Suprapubic skin (tissue), 4 donors: ENCODE results near the gene DNLZ. TPM values are rescaled to one million over a fixed set of nuclear protein-coding genes. Genes with fewer than 3 reads are reported as not detected.
A peak's percentile ranks its signal among the peaks of the same experiment; 100 is the strongest.

Source experiments
- DNase-seq, 2 donors: peaks; one replicate each; pipeline ENCODE4 v3.0.0-alpha.2; 2019; ENCODE audit warnings: low spot score in 2 of 2
- H3K27ac ChIP-seq: fragments of 200-600 bp; sonication (generic); one replicate; pipeline ENCODE4 v1.5.1; 2019
- H3K27me3 ChIP-seq: fragments of 200-600 bp; sonication (generic); one replicate; pipeline ENCODE4 v1.5.1; 2019
- H3K36me3 ChIP-seq: fragments of 200-600 bp; sonication (generic); one replicate; pipeline ENCODE4 v1.5.1; 2019
- H3K4me1 ChIP-seq: fragments of 200-600 bp; sonication (generic); one replicate; pipeline ENCODE4 v1.5.1; 2019
- H3K4me3 ChIP-seq: fragments of 200-600 bp; sonication (generic); one replicate; pipeline ENCODE4 v1.5.1; 2019; ENCODE audit warnings: mild to moderate bottlenecking
- H3K9me3 ChIP-seq: fragments of 200-600 bp; sonication (generic); one replicate; pipeline ENCODE4 v1.5.1; 2019
- EP300 ChIP-seq: sonication (generic); formaldehyde crosslinking; IDR thresholded peaks from one replicate; pipeline ENCODE4 v1.6.1; 2017; ENCODE audit warnings: antibody characterized with exemption
- POLR2A ChIP-seq, 2 donors: fragments of 450-650 bp; IDR thresholded peaks; one replicate each; pipeline ENCODE4 v1.6.1; 2017; ENCODE audit warnings: antibody characterized with exemption in 2 of 2, mild to moderate bottlenecking in 2 of 2, moderate library complexity in 2 of 2
- POLR2AphosphoS5 ChIP-seq, 3 donors: sonication (generic); formaldehyde crosslinking; IDR thresholded peaks; one replicate each; pipeline ENCODE4 v1.6.1; 2017; ENCODE audit warnings: antibody characterized with exemption in 3 of 3
- WGBS: methylation state at CpG from one replicate; pipeline ENCODE4 v1.1.5; 2018; 5-methylcytosine and 5-hydroxymethylcytosine counted together
- total RNA-seq, 4 donors: library from RNA; depleted of rRNA; stranded (reverse); fragments of >200 nt; gene quantifications; one replicate each; pipeline ENCODE4 v1.1.0, GENCODE V29; 2016
- TF ChIP-seq, protein P1 (sequence below), 2 donors: fragments of 200-600 bp in 1 of 2; fragments of 450-650 bp in 1 of 2; sonication (generic) in 1 of 2; IDR thresholded peaks; one replicate each; pipeline ENCODE4 v1.5.1; 2016 to 2019; ENCODE audit warnings: antibody characterized with exemption in 2 of 2, mild to moderate bottlenecking in 1 of 2, moderate library complexity in 1 of 2

The DNLZ gene
- total RNA-seq, 4 donors from 2014 or later: 11.3 to 46.4 (median 37.9) TPM

DNA sequence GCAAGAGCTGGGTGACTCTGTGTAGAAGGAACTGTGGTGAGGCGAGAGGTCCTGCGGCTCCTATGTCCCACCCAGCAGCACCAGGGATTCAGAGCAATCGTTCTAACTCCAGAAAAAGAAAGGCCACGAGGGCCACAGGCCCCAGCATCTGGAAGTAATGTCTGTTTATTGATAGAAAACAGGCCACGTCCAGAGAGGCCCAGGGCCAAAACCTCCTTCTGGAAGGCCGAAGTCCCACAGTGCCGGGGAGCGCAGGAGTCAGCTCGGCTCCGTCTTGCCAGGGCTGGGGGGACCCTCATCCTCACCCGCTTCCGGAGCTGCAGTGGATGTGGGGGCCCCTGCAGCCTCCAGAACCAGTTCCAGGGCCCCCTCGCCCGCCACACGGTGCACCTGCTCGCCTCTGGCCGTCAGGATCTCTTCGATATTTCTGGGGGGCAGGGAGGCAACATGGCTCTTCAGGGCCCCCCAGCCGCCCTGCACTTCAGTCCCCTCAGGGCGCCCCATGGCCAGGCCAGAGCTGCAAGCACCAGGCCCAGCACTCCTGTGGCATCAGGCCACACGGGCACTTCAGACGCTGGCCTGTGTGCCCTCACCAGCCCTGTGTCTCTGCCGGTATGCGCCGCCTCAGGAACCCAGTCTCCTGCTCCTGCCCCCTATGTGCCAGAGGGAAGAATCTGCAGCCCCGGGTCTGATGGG, 1.6 kb downstream of the DNLZ start:
- no peak for TF ChIP-seq POLR2A (IDR thresholded peaks at IDR 0.05)
- no peak for DNase-seq
- WGBS: 87% methylated on average over 12 of the region's 26 CpGs
- H3K4me3 ChIP-seq: no peak overlapping the region
- no peaks in the 10 kb centered on the region for H3K9me3 ChIP-seq
- H3K36me3 ChIP-seq: peaks cover 13% of the 10 kb centered on the region
- no peaks in the 10 kb centered on the region for H3K27me3 ChIP-seq
- H3K27ac ChIP-seq: peak overlapping the region; percentile 49
- H3K4me1 ChIP-seq: peaks cover 39% of the 10 kb centered on the region

DNA sequence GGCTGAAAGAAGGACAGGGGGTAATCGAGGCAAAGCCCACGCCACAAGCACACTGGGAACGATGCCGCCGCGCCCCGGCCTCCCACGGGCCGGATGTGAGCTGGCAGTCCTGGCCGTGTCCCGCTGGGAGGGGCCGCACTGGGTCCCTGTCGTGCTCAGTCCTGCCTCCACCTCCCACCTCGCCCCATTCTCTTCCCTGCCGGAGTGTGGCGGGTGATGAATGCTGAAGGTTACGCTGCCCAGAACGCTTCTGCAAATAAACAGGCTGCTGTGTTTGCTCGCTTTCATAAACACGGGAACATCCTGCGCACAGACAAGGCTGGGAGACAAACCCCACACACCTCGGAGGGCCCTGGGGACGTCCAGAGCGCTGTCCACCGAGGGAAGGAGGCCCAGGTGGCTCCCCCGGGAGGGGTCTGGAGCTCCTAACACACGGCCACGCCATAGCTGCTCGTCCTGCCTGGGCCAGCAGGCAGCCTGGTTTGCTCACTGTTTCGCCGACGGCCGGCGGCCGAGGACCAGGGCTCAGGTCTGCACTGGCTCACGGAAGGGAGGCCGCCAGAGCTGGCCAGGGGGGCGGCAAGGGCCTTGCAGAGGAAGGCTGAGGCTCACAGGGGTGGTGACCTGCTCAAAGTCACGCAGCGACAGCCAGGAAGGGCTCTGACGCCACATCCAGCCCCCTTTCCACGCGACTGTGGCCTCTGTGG, 2.3 kb downstream of the DNLZ start:
- no peak for DNase-seq
- Histone ChIP-seq H3K36me3 (peaks cover 17% of the 10 kb centered on the region), H3K9me3 (no peaks in the 10 kb centered on the region), H3K27ac (peak overlapping the region; percentile 49), H3K27me3 (no peaks in the 10 kb centered on the region), H3K4me1 (peaks cover 39% of the 10 kb centered on the region), H3K4me3 (no peak overlapping the region)
- TF ChIP-seq EP300 (no peak), POLR2AphosphoS5 (IDR thresholded peaks at IDR 0.05) (no peak), POLR2A (IDR thresholded peaks at IDR 0.05) (no peak)
- TF ChIP-seq, protein P1, sequence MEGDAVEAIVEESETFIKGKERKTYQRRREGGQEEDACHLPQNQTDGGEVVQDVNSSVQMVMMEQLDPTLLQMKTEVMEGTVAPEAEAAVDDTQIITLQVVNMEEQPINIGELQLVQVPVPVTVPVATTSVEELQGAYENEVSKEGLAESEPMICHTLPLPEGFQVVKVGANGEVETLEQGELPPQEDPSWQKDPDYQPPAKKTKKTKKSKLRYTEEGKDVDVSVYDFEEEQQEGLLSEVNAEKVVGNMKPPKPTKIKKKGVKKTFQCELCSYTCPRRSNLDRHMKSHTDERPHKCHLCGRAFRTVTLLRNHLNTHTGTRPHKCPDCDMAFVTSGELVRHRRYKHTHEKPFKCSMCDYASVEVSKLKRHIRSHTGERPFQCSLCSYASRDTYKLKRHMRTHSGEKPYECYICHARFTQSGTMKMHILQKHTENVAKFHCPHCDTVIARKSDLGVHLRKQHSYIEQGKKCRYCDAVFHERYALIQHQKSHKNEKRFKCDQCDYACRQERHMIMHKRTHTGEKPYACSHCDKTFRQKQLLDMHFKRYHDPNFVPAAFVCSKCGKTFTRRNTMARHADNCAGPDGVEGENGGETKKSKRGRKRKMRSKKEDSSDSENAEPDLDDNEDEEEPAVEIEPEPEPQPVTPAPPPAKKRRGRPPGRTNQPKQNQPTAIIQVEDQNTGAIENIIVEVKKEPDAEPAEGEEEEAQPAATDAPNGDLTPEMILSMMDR (IDR thresholded peaks at IDR 0.05): no peak
- WGBS: 79% methylated on average over 23 of the region's 43 CpGs

DNA sequence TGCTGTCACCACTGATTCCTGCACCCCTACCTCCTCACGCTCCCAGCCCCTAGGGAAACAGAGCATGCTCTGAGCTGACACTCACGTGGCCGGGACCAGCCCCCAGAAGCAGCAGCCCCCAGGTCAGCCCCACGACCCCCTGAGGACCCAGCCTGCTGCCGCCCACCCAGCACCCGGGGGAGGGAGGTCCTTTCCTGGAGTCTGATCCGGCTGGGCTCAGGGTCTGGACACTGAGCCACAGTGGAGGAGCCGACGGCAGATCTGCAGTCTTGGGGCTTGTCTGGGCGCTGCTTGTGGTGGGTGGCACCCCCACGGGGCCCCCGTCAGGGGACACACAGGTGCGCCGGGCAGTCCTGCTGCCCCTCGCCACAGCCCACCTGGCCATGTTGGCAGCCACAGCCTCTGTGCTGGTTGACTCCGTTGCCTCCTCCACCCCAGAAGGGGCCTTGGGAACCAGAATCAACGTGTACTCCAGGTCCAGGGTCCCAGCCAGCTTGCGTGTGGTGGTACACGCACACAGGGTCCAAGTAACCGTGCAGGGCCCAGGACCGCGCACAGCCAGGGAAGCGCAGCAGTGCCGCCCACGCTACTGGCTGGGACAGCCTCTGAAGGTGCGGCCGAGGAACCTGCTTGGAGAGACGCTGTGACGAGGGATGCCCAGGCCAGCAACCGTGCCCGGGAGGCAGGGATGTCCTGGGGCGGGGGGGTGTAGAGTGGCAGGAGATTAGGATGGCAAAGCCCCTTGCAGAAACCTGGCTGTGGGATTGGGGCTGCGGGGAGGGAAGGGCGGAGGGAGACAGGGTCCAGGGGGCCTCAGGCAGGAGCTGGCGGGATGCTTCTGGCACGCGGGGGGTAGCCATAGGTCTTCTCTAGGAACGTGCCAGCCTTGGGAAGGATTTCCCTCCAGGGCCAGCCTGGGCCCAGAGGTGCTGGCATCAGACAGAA, 3.5 kb downstream of the DNLZ start:
- Histone ChIP-seq H3K4me1 (peaks cover 39% of the 10 kb centered on the region), H3K36me3 (peaks cover 19% of the 10 kb centered on the region), H3K4me3 (no peak overlapping the region), H3K27me3 (no peaks in the 10 kb centered on the region), H3K9me3 (no peaks in the 10 kb centered on the region), H3K27ac (no peak overlapping the region)
- TF ChIP-seq POLR2A (IDR thresholded peaks at IDR 0.05) (no peak), EP300 (no peak), POLR2AphosphoS5 (IDR thresholded peaks at IDR 0.05) (no peak)
- TF ChIP-seq, protein P1 (IDR thresholded peaks at IDR 0.05): no peak
- no peak for DNase-seq
- 77% methylated on average over 17 of the region's 38 CpGs for WGBS

DNA sequence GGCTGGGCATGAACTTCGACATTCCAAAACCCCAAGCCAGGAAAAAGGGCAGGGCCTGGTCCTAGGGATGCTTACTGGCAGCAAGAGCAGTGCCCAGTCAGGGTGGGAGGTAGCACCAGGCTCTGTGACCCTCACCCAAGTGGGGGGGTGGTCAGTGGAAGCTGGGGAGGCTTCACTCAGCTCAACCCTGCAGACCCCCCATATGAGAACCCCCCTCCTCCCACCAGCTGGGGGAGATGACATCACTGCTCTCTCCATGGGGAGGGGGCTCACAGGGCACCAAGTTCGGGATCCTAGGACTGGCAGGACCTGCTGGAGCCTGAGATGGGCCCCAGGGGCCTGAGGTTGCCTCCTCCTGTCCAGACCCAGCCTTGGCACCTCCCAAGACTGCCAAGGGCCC, 4.7 kb downstream of the DNLZ start:
- no CpG with 5 or more reads among the region's 2 CpGs for WGBS
- TF ChIP-seq POLR2A (IDR thresholded peaks at IDR 0.05): no peak
- no peak for TF ChIP-seq EP300
- no peak for TF ChIP-seq POLR2AphosphoS5 (IDR thresholded peaks at IDR 0.05)
- TF ChIP-seq, protein P1 (IDR thresholded peaks at IDR 0.05): no peak

DNA sequence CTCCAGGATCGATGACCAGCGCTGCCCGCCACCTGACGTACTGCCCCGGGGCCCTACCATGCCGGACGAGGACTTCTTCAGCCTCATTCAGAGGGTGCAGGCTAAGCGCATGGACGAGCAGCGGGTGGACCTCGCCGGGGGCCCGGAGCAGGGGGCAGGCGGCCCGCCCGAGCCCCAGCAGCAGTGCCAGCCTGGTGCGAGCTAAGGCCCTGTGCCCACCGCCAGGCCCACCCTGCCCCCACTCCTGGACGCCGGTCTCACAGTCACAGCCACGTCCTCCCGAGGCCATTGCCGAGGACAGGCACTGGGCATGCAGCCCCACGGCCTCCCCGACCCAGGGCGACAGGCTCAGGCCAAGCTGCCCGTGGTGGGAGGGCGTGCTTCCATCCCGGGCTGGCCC, 5.5 kb downstream of the DNLZ start:
- Histone ChIP-seq H3K4me1 (peaks cover 33% of the 10 kb centered on the region), H3K4me3 (no peak overlapping the region), H3K36me3 (peaks cover 19% of the 10 kb centered on the region), H3K27me3 (no peaks in the 10 kb centered on the region), H3K9me3 (no peaks in the 10 kb centered on the region), H3K27ac (no peak overlapping the region)
- DNase-seq: no peak
- WGBS: 83% methylated on average over 4 of the region's 29 CpGs
- TF ChIP-seq POLR2A (IDR thresholded peaks at IDR 0.05) (no peak), EP300 (no peak), POLR2AphosphoS5 (IDR thresholded peaks at IDR 0.05) (no peak)
- TF ChIP-seq, protein P1 (IDR thresholded peaks at IDR 0.05): no peak

More for the DNA sequence above, 4.7 kb downstream of the DNLZ start:
- DNase-seq: no peak
- Histone ChIP-seq H3K9me3 (no peaks in the 10 kb centered on the region), H3K4me3 (no peak overlapping the region), H3K27me3 (no peaks in the 10 kb centered on the region), H3K4me1 (peaks cover 36% of the 10 kb centered on the region), H3K36me3 (peaks cover 19% of the 10 kb centered on the region), H3K27ac (no peak overlapping the region)
